K562 (cell line): Measurements from ENCODE around the gene ZNF292. TPM values are rescaled to one million over a fixed set of nuclear protein-coding genes. Genes with fewer than 3 reads are reported as not detected.

Experiments used
- ATAC-seq: fragments of 200-7000 bp; cut with Tn5 transposase; 3 replicates; pipeline ENCODE4 v1.9.1; 2020; ENCODE audit warnings: moderate library complexity
- BruUV-seq: library from RNA; stranded (reverse); fragments of 400-500 nt; replicated peaks from 2 replicates; lab custom pipeline; 2021; lab: Mats Ljungman, UMichigan
- CTCF ChIA-PET: fragments of 300-600 bp; formaldehyde crosslinking; extraction: SDS; loops from one replicate; lab custom pipeline; 2021; ENCODE audit warnings: low intra/inter-chr PET ratio; lab: Yijun Ruan, JAX
- POLR2A ChIA-PET: fragments of 300-600, 350-650 bp; sonication (Branson Sonifier 250); formaldehyde crosslinking; extraction: SDS; loops from one replicate; lab custom pipeline; 2021; ENCODE audit warnings: antibody characterized with exemption, inconsistent platforms; lab: Yijun Ruan, JAX
- DNase-seq, 4 experiments: peaks; one replicate each; pipeline versions ENCODE4 v3.0.0 to v3.0.0-alpha.2; 2011 to 2018; ENCODE audit warnings: low spot score in 3 of 4, mixed read lengths in 3 of 4; ENCODE audit errors: extremely low read depth in 1 of 4
- FAIRE-seq: peaks from 2 replicates; lab custom pipeline; 2011; peaks lifted over from hg19 to GRCh38; lab: Jason Lieb, UNC
- H2AFZ ChIP-seq: 2 replicates; pipeline ENCODE4 v1.6.0; 2011; ENCODE audit warnings: low read depth, low read length, control low read depth, inconsistent platforms
- H3K27ac ChIP-seq: fragments of 200-600 bp; 3 replicates; pipeline ENCODE4 v1.8.0; 2011; ENCODE audit warnings: low read depth, mild to moderate bottlenecking, control low read depth, inconsistent platforms, low read length, moderate library complexity, mixed read lengths; ENCODE audit errors: extremely low read depth
- H3K27me3 ChIP-seq, 2 experiments: fragments of 300-600 bp in 1 of 2; 2 replicates in 1 of 2; 3 replicates in 1 of 2; pipeline versions ENCODE4 v1.6.0 to v1.8.0; 2011; ENCODE audit warnings: inconsistent platforms in 2 of 2, low read length in 2 of 2, mild to moderate bottlenecking in 1 of 2, mixed read lengths in 1 of 2, moderate library complexity in 1 of 2; ENCODE audit not compliant: control insufficient read depth in 2 of 2, insufficient read depth in 2 of 2
- H3K36me3 ChIP-seq: fragments of 300-600 bp; 3 replicates; pipeline ENCODE4 v1.8.0; 2011; ENCODE audit warnings: mild to moderate bottlenecking, low read length, inconsistent platforms; ENCODE audit not compliant: control insufficient read depth, insufficient read depth
- H3K4me1 ChIP-seq, 2 experiments: fragments of 200-600 bp in 1 of 2; replicated peaks in 1 of 2; 2 replicates in 1 of 2; 3 replicates in 1 of 2; pipeline versions ENCODE4 v1.5.1 to v1.8.0; 2011; ENCODE audit warnings: inconsistent platforms in 2 of 2, low read length in 2 of 2, mild to moderate bottlenecking in 1 of 2, mixed read lengths in 1 of 2, moderate library complexity in 1 of 2; ENCODE audit not compliant: control insufficient read depth in 2 of 2, insufficient read depth in 2 of 2
- H3K4me2 ChIP-seq: 2 replicates; pipeline ENCODE4 v1.6.1; 2011; ENCODE audit warnings: low read length, control low read depth, inconsistent platforms, mixed read lengths; ENCODE audit not compliant: insufficient read depth
- H3K4me3 ChIP-seq: fragments of 200-600 bp; sonication (generic), shearing (Covaris generic); 2 replicates; pipeline ENCODE4 v1.5.1; 2016; ENCODE audit warnings: control low read depth, inconsistent platforms
- H3K79me2 ChIP-seq: fragments of 200-600 bp; 3 replicates; pipeline ENCODE4 v1.8.0; 2011; ENCODE audit warnings: low read length, inconsistent platforms; ENCODE audit not compliant: control insufficient read depth, insufficient read depth
- H3K9ac ChIP-seq, 2 experiments: 2 replicates each; pipeline versions ENCODE4 v1.6.0 to v1.6.1; 2011; ENCODE audit warnings: low read depth in 2 of 2, low read length in 2 of 2, control low read depth in 1 of 2, inconsistent platforms in 1 of 2, mild to moderate bottlenecking in 1 of 2, mixed read lengths in 1 of 2; ENCODE audit not compliant: insufficient read depth in 1 of 2
- H3K9me1 ChIP-seq: one replicate; pipeline ENCODE4 v1.6.0; 2011; ENCODE audit warnings: inconsistent platforms, mild to moderate bottlenecking, low read length, moderate library complexity; ENCODE audit not compliant: control insufficient read depth, insufficient read depth
- H3K9me3 ChIP-seq: replicated peaks from 2 replicates; pipeline ENCODE4 v1.5.1; 2011; ENCODE audit warnings: low read depth, low read length, inconsistent platforms; ENCODE audit not compliant: control insufficient read depth, insufficient read depth
- H4K20me1 ChIP-seq: replicated peaks from 2 replicates; pipeline ENCODE4 v1.6.1; 2011; ENCODE audit warnings: low read length, inconsistent platforms, mixed read lengths; ENCODE audit not compliant: control insufficient read depth, insufficient read depth
- MGA ChIP-seq: fragments of 450-650 bp; IDR thresholded peaks from 2 replicates; pipeline ENCODE4 v1.6.1; 2016; ENCODE audit warnings: mild to moderate bottlenecking, moderate library complexity
- MYBL2 ChIP-seq, 2 experiments: fragments of 450-650 bp in 1 of 2; sonication (generic) in 1 of 2; formaldehyde crosslinking in 1 of 2; IDR thresholded peaks; 2 replicates each; pipeline versions ENCODE4 v1.6.1 to v1.8.1; 2017 to 2022; ENCODE audit warnings: borderline replicate concordance in 1 of 2, inconsistent platforms in 1 of 2, low read depth in 1 of 2, mild to moderate bottlenecking in 1 of 2, missing genetic modification reagents in 1 of 2, moderate library complexity in 1 of 2
- NCOA6 ChIP-seq: fragments of 450-650 bp; IDR thresholded peaks from 2 replicates; pipeline ENCODE4 v1.6.1; 2017; ENCODE audit warnings: mild to moderate bottlenecking
- SIRT6 ChIP-seq: IDR thresholded peaks from one replicate; pipeline ENCODE4 v1.6.1; 2012; ENCODE audit warnings: low read depth, mild to moderate bottlenecking, control low read depth, inconsistent platforms, low read length, moderate library complexity
- TBP ChIP-seq: optimal IDR thresholded peaks from 2 replicates; pipeline ENCODE3; 2011; ENCODE audit warnings: low read depth, low read length, improper control_type of control experiment
- XRCC5 ChIP-seq: fragments of 200-400 bp; formaldehyde crosslinking; IDR thresholded peaks from 2 replicates; pipeline ENCODE4 v1.6.1; 2017; ENCODE audit warnings: low read depth, mild to moderate bottlenecking, low read length
- WGBS: fragments of 100-300 bp; shearing (Covaris generic); methylation state at CpG from one replicate; pipeline ENCODE4 v1.1.6; 2016; ENCODE audit warnings: low coverage, mixed read lengths; ENCODE audit not compliant: insufficient coverage; ENCODE audit errors: missing lambda C conversion rate; 5-methylcytosine and 5-hydroxymethylcytosine counted together
- in situ Hi-C: fragments of 300-500 bp; cut with MboI; formaldehyde crosslinking; loops from 4 replicates; pipeline ENCODE4 v1.15.0; 2018; ENCODE audit warnings: inconsistent platforms, mixed read lengths
- intact Hi-C: fragments of 100-400 bp; cut with micrococcal nuclease; formaldehyde crosslinking; loops from 2 replicates; pipeline ENCODE4 v1.14.2; 2022
- polyA plus RNA-seq, 8 experiments: library from polyadenylated mRNA; depleted of rRNA in 4 of 8; stranded (reverse) in 5 of 8; unstranded in 3 of 8; fragments of >200 nt; fragmentation: Nextera tagmentation in 2 of 8; fragmentation: Illumina TruSeq in 1 of 8; extraction: Ambion mirVana in 2 of 8; extraction: Trizol in 1 of 8; gene quantifications; 2 replicates each; pipeline versions ENCODE4 v1.2.1 to v1.2.3, GENCODE V29; 2011 to 2014; ENCODE audit warnings: inconsistent platforms in 1 of 8, missing spikeins in 1 of 8
- total RNA-seq, 7 experiments: library from RNA; depleted of rRNA in 6 of 7; stranded (reverse); fragments of >200 nt in 6 of 7; fragmentation: Illumina TruSeq in 2 of 7; extraction: Trizol in 2 of 7; gene quantifications; 2 replicates each; pipeline versions ENCODE4 v1.2.1 to v1.2.3, GENCODE V29; 2011 to 2021; ENCODE audit warnings: low replicate concordance in 1 of 7
- TF ChIP-seq, protein P1 (sequence below), 2 experiments: IDR thresholded peaks in 1 of 2; conservative IDR thresholded peaks in 1 of 2; 2 replicates each; pipeline ENCODE4 v1.6.1; 2016; ENCODE audit warnings: low read depth in 2 of 2, mild to moderate bottlenecking in 1 of 2, missing compliant biosample characterization in 1 of 2, missing genetic modification characterization in 1 of 2, moderate library complexity in 1 of 2

The ZNF292 gene
- total and polyA plus RNA-seq, 9 of the 15 experiments (the other 6 are each of a cell fraction or from before 2014, with no cell fraction given) = 4.4 to 17.1 (median 12.8) TPM

- H3K9me1 ChIP-seq = no peaks in the 10 kb centered on the region
- H2AFZ ChIP-seq = no peak overlapping the region
- H3K9me3 ChIP-seq = peaks cover 2% of the 10 kb centered on the region; the same call in 1 of the 2 replicates
- ChIA-PET POLR2A (interaction anchor here (0.6 to 0.8 kb wide), 2 partner anchors 12 to 14 kb away, joined by 3 read pairs; no protein-coding TSS in a partner anchor), CTCF (no interaction called here)
- no peaks in the 10 kb centered on the region for H4K20me1 ChIP-seq
- H3K27me3 ChIP-seq = no peaks in the 10 kb centered on the region
- WGBS = 100% methylated on average over 2 of the region's 2 CpGs
- H3K27ac ChIP-seq = no peak overlapping the region
- intact Hi-C loops = no loop called here
- H3K4me1 ChIP-seq = no peaks in the 10 kb centered on the region
- in situ Hi-C loops = no loop called here
- no peak overlapping the region for H3K9ac ChIP-seq
- DNase-seq (no peak), ATAC-seq (no peak), FAIRE-seq (no peak)
- BruUV-seq = no TSS peak
- H3K36me3 ChIP-seq = no peaks in the 10 kb centered on the region
- no peak overlapping the region for H3K4me2 ChIP-seq
- no peaks in the 10 kb centered on the region for H3K79me2 ChIP-seq
- no peak overlapping the region for H3K4me3 ChIP-seq
- TF ChIP-seq MYBL2 (IDR thresholded peaks at IDR 0.05; ENCODE audit: low read depth) (no peak), MYBL2 (CRISPR knock-in tag; IDR thresholded peaks at IDR 0.05; ENCODE audit: borderline replicate concordance) (no peak), NCOA6 (no peak), MGA (no peak), XRCC5 (no peak), TBP (no peak), SIRT6 (no peak)
- TF ChIP-seq, protein P1, sequence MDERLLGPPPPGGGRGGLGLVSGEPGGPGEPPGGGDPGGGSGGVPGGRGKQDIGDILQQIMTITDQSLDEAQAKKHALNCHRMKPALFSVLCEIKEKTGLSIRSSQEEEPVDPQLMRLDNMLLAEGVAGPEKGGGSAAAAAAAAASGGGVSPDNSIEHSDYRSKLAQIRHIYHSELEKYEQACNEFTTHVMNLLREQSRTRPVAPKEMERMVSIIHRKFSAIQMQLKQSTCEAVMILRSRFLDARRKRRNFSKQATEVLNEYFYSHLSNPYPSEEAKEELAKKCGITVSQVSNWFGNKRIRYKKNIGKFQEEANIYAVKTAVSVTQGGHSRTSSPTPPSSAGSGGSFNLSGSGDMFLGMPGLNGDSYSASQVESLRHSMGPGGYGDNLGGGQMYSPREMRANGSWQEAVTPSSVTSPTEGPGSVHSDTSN (CRISPR knock-in tag; IDR thresholded peaks at IDR 0.05; ENCODE audit: low read depth) = no peak
- TF ChIP-seq, protein P1 (tag; conservative IDR thresholded peaks at IDR 0.05; ENCODE audit: low read depth) = no peak
These were observed 109.1 kb downstream of the ZNF292 start for GRCh38 chr6:87264481-87264880.
